ENCODE measurements around the gene RHO.

RHO gene

GRCh38 chr3:129534428-129535027 is 6.1 kb downstream of the RHO start:
- Histone ChIP-seq H3K4me2 (ENCODE audit: low read depth, low read length, poor library complexity, severe bottlenecking) (no peak overlapping the region), H2AFZ (ENCODE audit: low read length) (no peak overlapping the region), H3K9me2 (replicated peaks; ENCODE audit: low read depth, low read length) (no peaks in the 10 kb centered on the region), H3K36me3 (ENCODE audit: insufficient read depth, low read length) (no peaks in the 10 kb centered on the region), H3F3A (ENCODE audit: low read depth) (no peaks in the 10 kb centered on the region), H3K79me2 (ENCODE audit: insufficient read depth, low read length) (no peaks in the 10 kb centered on the region), H3K4me1 (ENCODE audit: insufficient read depth, low read length, poor library complexity, severe bottlenecking) (no peaks in the 10 kb centered on the region), H3K4me3 (ENCODE audit: low read length, poor library complexity, severe bottlenecking) (no peak overlapping the region), H4K20me1 (ENCODE audit: insufficient read depth, low read length, poor library complexity, severe bottlenecking) (no peaks in the 10 kb centered on the region), H3K27me3 (ENCODE audit: insufficient read depth, low read length, poor library complexity, severe bottlenecking) (no peaks in the 10 kb centered on the region), H3K9ac (ENCODE audit: low read depth, low read length, poor library complexity, severe bottlenecking) (no peak overlapping the region), H3K9me3 (ENCODE audit: insufficient read depth, low read depth, low read length) (no peaks in the 10 kb centered on the region)
- TF ChIP-seq CTCF (conservative IDR thresholded peaks at IDR 0.05; ENCODE audit: low read length) = no peak

GRCh38 chr3:129535075-129535474 is 6.6 kb downstream of the RHO start:
- no peaks in the 10 kb centered on the region for H3K9me2 ChIP-seq (replicated peaks; ENCODE audit: low read depth, low read length)
- H4K20me1 ChIP-seq (ENCODE audit: insufficient read depth, low read length, poor library complexity, severe bottlenecking) = no peaks in the 10 kb centered on the region
- TF ChIP-seq EZH2phosphoT487 (IDR thresholded peaks at IDR 0.05; ENCODE audit: borderline replicate concordance) = no peak
- no peak for TF ChIP-seq CTCF (conservative IDR thresholded peaks at IDR 0.05; ENCODE audit: low read length)
- no peaks in the 10 kb centered on the region for H3K4me1 ChIP-seq (ENCODE audit: insufficient read depth, low read length, poor library complexity, severe bottlenecking)
- H3K27me3 ChIP-seq (ENCODE audit: insufficient read depth, low read length, poor library complexity, severe bottlenecking) = no peaks in the 10 kb centered on the region
- no peak overlapping the region for H3K9ac ChIP-seq (ENCODE audit: low read depth, low read length, poor library complexity, severe bottlenecking)
- no peaks in the 10 kb centered on the region for H3K36me3 ChIP-seq (ENCODE audit: insufficient read depth, low read length)
- H3K4me3 ChIP-seq (ENCODE audit: low read length, poor library complexity, severe bottlenecking) = no peak overlapping the region
- no peak overlapping the region for H2AFZ ChIP-seq (ENCODE audit: low read length)
- H3K79me2 ChIP-seq (ENCODE audit: insufficient read depth, low read length) = no peaks in the 10 kb centered on the region
- no peaks in the 10 kb centered on the region for H3K9me3 ChIP-seq (ENCODE audit: insufficient read depth, low read depth, low read length)
- H3F3A ChIP-seq (ENCODE audit: low read depth) = no peaks in the 10 kb centered on the region
- H3K4me2 ChIP-seq (ENCODE audit: low read depth, low read length, poor library complexity, severe bottlenecking) = no peak overlapping the region

GRCh38 chr3:129536374-129536667 is 7.9 kb downstream of the RHO start:
- Histone ChIP-seq H3K9ac (ENCODE audit: low read depth, low read length, poor library complexity, severe bottlenecking) (no peak overlapping the region), H3K4me3 (ENCODE audit: low read length, poor library complexity, severe bottlenecking) (no peak overlapping the region), H3K36me3 (ENCODE audit: insufficient read depth, low read length) (no peaks in the 10 kb centered on the region), H3K79me2 (ENCODE audit: insufficient read depth, low read length) (no peaks in the 10 kb centered on the region), H3K27me3 (ENCODE audit: insufficient read depth, low read length, poor library complexity, severe bottlenecking) (no peaks in the 10 kb centered on the region), H4K20me1 (ENCODE audit: insufficient read depth, low read length, poor library complexity, severe bottlenecking) (no peaks in the 10 kb centered on the region), H3K4me1 (ENCODE audit: insufficient read depth, low read length, poor library complexity, severe bottlenecking) (no peaks in the 10 kb centered on the region), H3K9me2 (replicated peaks; ENCODE audit: low read depth, low read length) (no peaks in the 10 kb centered on the region), H3K9me3 (ENCODE audit: insufficient read depth, low read depth, low read length) (no peaks in the 10 kb centered on the region), H3K4me2 (ENCODE audit: low read depth, low read length, poor library complexity, severe bottlenecking) (no peak overlapping the region), H3F3A (ENCODE audit: low read depth) (no peaks in the 10 kb centered on the region), H2AFZ (ENCODE audit: low read length) (no peak overlapping the region)
- TF ChIP-seq CTCF (conservative IDR thresholded peaks at IDR 0.05; ENCODE audit: low read length) (no peak), EZH2phosphoT487 (IDR thresholded peaks at IDR 0.05; ENCODE audit: borderline replicate concordance) (no peak)
